GM19351 (cell line): ENCODE results near the gene PRPF19.
"Not testable (repeated sequence)": the region's sequence is repeated elsewhere in the genome, so short reads cannot be mapped to it uniquely, and the experiment has no call there.

Experiments
- ATAC-seq: cut with Tn5 transposase; IDR thresholded peaks from one replicate; pipeline ENCODE4 v1.9.1; 2021; ENCODE audit warnings: mild to moderate bottlenecking, moderate library complexity; ENCODE audit not compliant: unreplicated experiment

The PRPF19 gene

DNA sequence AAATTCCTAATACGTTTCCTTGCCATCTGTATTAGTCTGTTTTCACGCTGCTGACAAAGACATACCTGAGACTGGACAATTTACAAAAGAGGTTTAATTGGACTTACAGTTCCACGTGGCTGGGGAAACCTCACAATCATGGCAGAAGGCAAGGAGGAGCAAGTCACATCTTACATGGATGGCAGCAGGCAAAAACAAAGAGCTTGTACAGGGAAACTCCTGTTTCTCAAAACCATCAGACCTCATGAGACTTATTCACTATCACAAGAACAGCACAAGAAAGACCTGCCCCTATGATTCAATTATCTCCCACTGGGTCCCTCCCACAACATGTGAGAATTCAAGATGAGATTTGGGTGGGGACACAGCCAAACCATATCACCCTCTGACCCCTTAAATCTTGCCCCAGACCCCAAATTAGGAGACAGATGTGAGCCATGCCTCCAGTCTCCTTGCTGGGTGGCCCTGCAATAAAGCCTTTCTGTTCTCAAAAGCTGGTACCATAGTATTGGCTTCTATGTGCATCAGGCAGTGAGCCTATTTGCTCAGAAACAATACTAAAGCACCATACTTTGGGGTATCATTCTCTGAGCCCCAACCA, 3.4 kb upstream of the PRPF19 start:
- ATAC-seq: not testable (repeated sequence)

DNA sequence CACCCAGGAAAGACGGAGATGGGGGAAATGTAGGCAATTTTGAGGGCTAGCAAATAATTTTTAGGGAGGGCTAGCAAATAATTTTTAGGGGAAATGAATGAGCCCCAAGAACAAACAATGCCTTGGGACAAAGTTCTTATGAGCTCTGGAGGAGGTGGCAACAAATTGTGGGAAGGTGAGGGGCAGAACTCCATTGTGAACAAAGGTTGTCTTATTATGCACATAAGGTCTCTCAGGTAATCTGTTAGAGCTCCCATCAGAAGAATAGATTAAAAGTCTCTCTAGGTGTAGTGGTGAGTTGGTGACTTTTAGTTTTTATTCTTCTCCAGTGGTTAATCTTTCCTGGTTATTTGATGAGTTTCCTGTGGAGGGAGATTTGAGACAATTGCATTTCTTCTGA, 2.4 kb upstream of the PRPF19 start:
- no peak for ATAC-seq

DNA sequence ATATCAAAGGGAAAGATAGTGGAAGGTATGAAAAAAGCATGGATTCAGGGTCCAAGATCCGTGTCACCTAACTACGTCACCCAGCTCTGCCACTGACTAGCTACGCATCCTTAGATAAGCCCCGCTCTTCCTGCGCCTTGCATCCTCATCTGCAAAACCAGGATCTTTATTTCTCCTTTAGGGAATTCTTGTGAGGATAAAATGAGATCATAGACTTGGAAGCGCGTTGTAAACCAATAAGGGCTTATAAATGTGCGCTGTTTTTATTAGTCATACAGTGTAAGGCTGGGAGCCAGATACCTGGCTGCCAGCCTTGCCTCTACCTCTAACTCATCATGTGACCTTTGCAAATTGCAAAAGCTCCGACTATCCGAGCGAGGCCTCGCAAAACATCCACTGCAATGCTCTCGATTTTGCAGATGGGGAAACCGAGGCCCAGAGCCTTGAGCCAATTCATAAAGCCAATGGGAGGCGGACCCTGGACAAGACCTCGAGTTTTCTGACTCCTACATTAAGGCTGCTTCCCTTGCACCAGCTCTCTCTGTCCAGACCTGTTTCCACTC, 753 bp downstream of the PRPF19 start:
- ATAC-seq: no peak

DNA sequence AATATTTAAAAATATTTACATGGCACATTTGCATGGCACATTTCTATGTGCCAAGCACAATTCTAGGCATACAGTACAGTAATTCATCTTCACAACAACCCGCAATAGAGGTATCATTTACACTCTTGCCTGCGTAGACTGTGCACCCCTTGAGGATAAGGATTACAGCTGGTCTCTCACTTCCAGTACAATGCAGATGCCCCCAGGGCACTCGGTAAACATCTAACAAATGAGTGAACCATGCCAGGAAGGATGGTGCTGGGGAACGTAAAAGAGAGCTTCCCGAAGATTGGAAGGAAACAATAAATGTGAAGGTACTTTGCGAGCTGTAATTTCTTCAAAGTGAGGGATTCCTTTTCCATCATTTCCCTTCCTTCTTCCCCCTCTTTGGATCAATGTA, 1.3 kb downstream of the PRPF19 start:
- ATAC-seq: no peak

DNA sequence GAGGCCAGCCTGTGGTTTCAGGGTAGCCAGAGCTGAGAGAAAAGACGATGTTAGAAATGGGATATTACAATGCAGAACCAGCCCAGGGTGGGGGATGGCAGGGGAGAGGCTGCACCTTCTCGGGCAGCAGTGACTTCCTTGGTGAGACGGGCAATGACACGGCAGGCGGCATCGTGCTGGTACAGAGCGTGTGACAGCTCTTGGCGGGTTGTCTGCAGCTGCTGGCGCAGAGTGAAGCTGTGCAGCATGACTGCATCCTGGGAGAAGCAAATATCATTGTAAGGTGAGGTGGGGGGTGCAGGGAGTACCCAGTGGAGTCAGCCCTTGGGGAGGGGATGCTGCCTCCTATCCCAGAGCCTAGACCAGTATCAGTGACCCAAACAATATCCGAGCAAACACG, 3.8 kb downstream of the PRPF19 start:
- ATAC-seq: no peak

DNA sequence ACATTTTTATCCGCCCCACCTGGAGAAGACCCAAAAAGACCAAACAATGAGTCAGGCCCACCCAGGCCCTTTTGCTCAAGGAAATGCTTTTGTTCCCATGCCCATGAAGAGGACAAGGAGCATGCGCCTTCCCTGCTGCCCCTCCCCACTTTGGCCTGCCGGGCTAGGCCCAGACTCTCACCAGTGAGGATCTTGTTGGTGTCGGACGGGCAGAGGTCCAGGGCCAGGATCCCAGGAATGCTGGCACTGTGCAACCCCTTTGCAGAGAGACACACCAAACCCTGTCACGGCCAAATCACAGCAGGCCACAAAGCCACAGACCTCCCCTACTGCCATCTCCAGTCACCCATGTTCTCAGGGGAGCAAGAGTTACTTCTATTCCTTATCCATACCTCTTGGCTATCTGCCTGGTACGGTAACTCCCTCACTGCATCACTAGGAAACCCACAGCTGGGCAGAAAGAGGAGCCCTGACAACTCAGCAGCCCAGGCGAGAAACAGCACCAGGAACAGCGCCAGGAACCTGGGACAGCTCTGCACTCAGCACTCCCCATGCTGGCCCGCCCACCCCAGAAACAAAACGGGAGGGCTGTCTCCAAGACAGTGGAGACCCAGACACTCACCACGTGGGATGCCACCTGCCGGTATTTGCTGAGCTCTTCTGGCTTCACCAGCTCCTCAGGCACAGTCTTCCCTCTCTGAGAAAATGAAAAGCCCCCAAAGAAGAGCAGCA, 5.5 kb downstream of the PRPF19 start:
- ATAC-seq: no peak

DNA sequence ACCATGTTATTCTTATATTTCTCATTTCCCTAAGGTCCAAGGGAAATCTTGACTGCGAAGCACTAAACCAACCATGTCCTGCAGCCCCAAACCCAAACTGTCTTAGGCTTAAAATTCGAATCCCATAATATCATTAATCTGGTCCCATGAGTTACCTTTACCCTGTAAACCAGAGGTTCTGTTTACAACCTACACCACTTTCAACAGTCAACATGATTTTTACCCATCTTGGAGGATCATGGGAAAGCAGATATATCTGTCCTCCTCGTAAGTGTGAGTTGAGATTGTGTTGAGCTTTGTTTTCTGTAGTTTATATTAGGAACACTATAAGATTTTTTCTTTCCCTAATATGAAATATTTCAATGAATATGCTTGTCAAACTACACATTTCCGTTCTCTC, 6.4 kb downstream of the PRPF19 start:
- no peak for ATAC-seq

DNA sequence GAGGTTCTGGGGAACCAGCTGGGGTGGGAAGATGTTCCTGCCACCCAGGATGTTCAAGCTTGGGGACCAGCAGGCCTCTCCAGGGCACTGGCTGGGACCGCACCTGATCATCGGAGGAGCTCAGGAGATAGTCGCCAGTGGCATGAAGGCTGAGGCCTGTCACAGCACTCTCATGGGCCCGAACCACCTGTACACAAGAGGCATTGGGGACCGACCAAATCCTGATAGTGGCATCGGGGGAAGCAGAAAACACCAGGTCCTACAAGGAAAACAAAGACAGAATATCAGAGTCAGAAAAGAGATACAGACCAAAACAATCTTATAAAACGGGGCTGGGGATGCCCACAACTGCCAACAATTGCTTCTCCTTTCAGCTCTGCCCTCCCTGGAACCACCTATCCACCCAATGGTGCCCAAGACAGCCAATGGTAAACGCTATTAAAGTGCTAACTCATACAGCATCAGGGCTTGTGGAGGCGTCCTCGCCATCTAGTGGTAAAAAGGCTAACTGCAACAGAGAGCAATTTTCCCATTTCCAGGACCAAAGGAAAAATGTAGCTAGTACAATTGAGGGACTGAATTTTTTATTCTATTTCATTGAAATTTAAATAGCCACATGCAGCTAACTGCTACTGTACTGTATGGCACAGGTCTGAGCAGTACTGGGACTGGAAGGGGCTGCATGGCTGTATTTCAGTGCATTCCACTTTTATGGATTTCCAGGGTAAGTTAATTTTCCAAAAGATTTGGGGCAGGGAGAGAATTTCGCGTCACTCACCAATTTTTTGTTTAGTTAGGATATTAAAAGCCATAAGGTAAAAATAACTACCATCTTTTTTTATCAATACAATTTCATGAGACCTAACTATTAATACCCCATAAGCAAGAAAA, 7.1 kb downstream of the PRPF19 start:
- ATAC-seq: no peak

DNA sequence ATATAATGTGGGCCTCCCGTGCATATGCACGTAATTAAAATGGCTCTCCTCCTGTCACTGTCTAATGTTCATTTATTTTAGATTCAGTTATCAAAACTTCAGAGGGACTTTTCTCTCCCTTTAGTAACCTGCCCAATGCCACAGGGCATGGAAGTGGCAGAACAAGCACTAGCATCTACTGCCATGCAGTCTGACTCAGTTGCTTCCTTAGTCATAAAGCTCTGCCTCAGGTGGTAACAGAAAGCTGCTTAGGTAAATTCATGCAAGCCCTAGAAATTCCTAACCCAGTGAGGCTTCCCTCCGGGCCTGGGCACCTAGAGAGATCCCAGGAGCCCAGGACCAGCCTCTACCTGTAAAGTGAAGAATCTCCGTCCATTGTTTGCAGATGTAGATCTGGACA, 8.9 kb downstream of the PRPF19 start:
- ATAC-seq: no peak

DNA sequence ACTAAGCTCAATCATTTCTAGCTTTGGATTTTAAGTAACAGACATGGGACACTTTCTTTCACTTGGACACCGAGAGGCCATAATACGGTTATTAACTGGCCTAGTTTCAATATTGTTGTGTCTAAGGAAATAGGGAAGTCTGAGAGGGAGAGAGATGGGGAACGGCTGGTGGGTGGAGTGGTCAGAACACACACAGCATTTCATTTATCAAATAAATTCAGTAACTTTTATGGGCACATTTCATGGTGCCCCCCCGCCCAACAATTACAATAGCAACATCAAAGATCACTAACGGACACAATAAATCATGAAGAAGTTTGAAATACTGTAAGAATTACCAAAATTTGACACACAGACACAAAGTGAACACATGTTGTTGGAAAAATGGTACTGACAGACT, 10.7 kb downstream of the PRPF19 start:
- no peak for ATAC-seq

DNA sequence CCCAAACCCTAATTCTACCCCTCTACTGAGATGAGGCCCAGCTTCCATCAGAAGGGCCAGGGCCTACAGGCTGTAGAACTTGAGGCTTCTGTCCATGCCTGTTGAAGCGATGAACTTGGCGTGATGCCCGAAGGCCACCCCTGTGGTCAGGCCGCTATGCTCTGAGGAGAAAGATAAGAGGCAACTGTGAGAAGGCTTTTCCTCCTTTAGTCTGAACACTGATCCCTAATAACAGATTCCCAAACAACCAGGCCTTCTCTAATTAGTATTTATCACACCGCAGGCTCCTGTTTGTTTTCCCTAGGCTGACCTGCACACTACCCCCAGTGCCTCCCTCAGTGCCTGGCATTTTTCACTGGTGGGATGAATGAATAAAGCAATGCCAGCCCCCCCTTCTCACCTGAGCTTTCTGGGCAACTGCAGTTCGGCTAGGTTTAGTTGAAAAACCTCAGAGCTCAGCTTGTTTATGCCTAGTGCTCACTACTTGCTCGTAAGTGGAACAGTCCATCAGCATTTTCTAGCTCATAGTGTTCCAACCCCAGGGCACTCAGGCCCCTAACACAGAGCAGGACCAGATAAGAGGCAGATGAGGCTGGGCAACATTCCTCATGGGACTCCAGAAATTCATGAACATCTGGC, 15.2 kb downstream of the PRPF19 start:
- no peak for ATAC-seq

DNA sequence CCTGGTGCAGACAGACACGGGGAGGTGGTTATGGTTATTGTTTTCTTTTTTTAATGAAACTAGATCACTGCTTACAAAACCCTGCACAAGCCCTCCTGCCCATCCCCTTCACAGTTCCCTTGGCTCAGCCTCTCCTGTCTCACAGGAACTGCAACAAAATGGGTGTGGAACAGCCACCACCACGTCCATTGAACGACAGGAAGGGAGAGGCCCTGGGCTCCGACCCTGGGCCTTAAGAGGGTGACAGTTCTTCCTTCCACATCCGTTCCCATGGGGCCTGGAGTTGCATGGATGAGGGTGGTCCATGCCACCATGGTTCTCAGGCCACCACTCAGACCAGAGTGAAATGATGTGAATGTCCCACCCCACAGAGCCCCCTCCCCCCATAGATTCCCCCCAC, 15.7 kb downstream of the PRPF19 start:
- no peak for ATAC-seq

DNA sequence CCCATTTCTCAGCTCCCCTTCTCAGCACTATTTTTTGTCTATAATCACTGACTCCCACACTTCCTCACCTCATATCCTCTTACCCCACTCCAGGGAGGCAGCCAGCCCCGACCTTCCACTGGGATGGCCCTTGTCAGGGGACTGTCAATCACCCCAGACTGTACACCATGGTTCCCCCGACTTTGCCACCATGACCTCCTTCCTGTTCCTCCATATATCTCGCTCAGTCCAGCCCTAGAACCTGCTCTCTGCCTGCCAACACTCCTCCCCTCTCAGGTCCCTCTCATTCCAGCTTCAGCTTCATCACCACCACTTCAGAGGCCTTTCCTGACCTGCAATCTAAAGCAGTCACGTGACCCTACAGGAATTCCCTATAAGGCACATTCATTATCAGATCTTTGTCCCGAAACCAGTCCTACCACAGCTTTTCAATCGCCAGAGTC, 16.5 kb downstream of the PRPF19 start:
- no peak for ATAC-seq

DNA sequence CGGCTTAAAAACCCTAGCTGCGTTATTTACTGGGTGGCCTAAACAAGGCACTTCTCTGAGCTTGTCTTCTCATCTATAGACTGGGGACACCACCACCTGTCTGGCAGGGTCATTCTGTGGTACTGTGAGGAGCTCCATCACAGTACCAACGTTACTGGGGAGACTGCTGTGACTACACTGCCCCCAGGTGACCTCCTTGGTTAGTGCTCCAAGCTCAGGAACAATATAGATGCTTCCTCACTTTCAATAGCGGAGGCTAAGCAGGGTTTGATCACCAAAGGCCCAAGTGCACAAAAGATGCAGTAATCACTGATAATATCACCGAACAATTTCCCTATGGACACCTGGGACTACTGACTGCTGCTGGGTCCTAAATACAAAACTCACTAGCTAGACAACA, 18.8 kb downstream of the PRPF19 start:
- ATAC-seq: no peak

DNA sequence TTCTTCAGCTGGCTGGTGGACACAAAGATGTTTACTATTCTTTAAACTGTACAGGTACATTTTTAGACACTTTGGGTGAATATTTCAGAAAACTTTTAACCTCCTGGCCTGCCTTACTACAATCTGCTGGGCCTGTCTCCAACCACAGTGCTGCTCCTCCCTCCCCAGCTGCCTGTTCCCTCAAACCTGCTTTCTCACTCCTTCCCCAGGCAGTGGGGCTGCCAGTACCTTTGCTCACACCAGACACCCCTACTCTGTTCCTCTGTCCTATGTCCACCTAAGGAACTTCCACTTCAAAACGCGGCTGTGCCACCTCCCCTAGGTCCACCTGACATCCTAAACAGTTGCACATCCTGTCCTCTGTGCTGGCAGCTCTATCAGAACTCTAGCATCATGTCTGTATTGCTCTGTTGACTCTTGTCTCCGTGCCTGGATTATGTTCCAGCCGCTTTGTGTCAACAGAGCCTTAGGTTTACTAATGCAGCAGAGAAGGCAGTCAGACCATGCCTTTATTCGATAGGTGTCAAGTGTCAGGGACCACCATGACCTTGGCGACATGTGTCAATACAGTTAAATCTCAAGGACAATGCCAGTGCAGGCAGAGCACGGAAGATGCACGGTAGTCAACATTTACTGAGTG, 25.6 kb downstream of the PRPF19 start:
- no peak for ATAC-seq

DNA sequence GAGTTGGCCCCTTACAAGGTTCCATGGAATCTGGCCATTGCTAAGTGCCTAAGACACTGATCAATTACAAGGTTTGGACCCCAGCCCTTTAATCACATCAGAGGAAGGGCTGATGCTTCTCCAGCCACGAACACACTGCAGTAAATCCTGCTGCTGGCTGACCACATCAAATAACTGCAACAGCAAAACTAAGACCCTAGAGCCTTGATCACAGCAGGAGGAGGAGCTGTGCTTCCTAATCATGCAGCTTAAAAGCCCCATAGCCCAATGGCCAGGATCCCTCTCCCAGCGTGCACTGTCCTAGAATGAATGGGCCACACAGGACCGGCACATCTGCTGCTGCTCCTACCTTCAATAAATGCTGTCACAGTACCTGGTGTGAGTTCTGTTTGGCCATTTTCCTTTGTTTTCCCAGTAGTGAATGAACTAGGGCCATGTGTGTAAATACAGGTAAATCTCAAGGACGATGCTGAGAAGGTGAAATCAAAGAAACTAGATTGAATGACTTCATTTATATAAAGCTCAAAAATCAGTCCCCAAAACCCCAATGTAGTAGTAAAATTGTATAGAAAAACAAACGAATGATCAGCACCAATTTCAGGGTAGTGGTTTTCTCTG, 26.3 kb downstream of the PRPF19 start:
- ATAC-seq: no peak

DNA sequence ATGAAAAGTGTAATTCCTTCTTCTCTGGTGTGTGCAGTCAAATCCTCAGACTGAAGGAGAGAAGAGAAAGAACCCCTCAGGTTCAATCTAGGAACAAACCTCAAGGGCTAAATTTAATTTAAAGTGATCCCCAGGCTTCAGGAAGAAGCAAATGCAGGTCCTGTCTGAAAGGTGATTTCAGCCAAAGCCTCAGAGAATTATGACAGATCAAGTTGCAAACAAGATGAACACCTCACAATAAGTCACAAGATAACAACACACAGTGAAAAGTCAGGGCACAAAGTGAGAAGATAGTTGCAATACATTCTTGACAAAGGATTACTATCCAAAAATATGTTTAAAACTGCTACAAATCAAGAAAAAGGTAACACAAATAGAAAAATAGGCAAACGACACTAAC, 27.3 kb downstream of the PRPF19 start:
- no peak for ATAC-seq

DNA sequence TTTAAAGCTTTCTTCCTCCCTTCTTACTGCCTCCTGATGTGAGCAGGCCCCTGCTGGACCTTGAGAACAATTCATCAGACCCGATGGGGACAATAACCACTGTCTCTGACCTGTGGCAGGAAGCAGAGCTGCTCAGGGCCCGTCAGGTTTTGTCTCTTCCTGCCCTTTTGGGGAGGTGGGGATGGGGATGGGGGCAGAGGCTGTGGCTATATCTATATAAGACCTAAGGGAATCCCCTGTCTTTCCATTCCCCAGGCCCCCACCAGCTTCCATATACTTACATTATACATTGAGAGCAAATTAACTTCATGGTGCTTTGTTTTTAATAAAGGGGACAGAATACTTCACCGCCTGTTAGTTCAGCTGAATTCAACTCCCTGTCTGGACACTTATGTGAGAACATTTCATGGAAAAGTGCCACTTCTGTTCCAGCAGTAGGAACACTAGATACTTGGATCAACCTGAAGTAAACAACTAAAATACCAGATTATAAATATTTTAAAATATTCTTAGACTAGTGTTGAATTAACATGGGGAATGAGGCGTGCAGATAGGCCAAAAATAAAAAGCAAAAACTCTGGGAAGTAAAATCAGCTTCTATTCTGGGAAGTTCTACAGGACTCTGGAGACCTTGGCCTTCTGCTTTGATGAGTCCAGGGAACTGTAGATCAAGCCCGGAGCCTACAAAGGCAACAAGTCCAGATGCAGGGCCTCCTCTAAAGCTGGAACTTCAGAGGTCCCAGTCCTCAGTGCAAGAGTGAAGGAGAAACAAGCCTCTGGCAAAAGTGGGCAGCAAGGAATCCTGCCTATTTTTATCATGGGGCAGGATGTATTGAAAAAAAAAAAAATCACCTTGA, 27.9 kb downstream of the PRPF19 start:
- no peak for ATAC-seq

DNA sequence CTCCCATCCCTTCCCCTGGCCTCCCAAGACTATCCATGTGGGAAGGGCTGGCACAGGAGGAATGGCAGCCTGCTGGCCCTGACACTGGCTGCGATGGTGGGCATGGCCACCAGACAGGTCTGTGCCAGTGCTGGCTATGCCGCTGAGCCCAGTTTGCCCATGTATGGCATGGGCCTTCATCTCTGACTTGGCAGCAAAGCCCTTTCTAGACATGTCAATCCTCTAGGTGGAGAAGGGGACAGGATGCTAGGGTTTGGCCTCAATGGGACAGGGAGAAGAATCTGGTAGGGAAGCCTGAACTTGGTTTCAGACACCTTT, 30.3 kb downstream of the PRPF19 start:
- no peak for ATAC-seq
